GM18498 (cell line): ENCODE results near the gene B3GNT9.
A peak's percentile ranks its signal among the peaks of the same experiment; 100 is the strongest.

ENCODE experiments used
- ATAC-seq: cut with Tn5 transposase; IDR thresholded peaks from one replicate; pipeline ENCODE4 v1.9.1; 2021; ENCODE audit warnings: mild to moderate bottlenecking, moderate library complexity; ENCODE audit not compliant: unreplicated experiment

B3GNT9 gene

GRCh38 chr16:67169642-67170167 lies 18.9 kb upstream of the B3GNT9 start:
- no peak for ATAC-seq

- ATAC-seq, result no peak
Observed at GRCh38 chr16:67169011-67169451, 18.2 kb upstream of the B3GNT9 start.

GRCh38 chr16:67167588-67167987 lies 16.8 kb upstream of the B3GNT9 start:
- no peak for ATAC-seq

GRCh38 chr16:67166598-67167168 lies 15.9 kb upstream of the B3GNT9 start:
- ATAC-seq, result no peak

- ATAC-seq, result no peak
Observed at GRCh38 chr16:67166110-67166547, 15.3 kb upstream of the B3GNT9 start.

- no peak for ATAC-seq
Observed at GRCh38 chr16:67165121-67166078, 14.6 kb upstream of the B3GNT9 start.

- ATAC-seq, result no peak
Observed at GRCh38 chr16:67164599-67165061, 13.8 kb upstream of the B3GNT9 start, which contains the start of gene HSF4. TSS of gene HSF4 (plus strand) at chr16:67164745. CDS start at chr16:67164812, 67 bp downstream.

GRCh38 chr16:67163999-67164558 lies 13.3 kb upstream of the B3GNT9 start:
- ATAC-seq, result no peak

- ATAC-seq, result no peak
Observed at GRCh38 chr16:67163164-67163998, 12.6 kb upstream of the B3GNT9 start.

- ATAC-seq, result no peak
Observed at GRCh38 chr16:67162506-67163163, 11.8 kb upstream of the B3GNT9 start.

GRCh38 chr16:67161595-67162058 lies 10.8 kb upstream of the B3GNT9 start:
- no peak for ATAC-seq

GRCh38 chr16:67158637-67159600 lies 8.1 kb upstream of the B3GNT9 start:
- ATAC-seq, result peak; percentile 46

- no peak for ATAC-seq
Observed at GRCh38 chr16:67157892-67158635, 7.3 kb upstream of the B3GNT9 start.

- ATAC-seq, result no peak
Observed at GRCh38 chr16:67157106-67157748, 6.4 kb upstream of the B3GNT9 start.

- ATAC-seq, result no peak
Observed at GRCh38 chr16:67156143-67156844, 5.5 kb upstream of the B3GNT9 start.

- no peak for ATAC-seq
Observed at GRCh38 chr16:67155295-67156142, 4.7 kb upstream of the B3GNT9 start.
